H9 (cell line): ENCODE measurements around the gene GPC6. TPM values are rescaled to one million over a fixed set of nuclear protein-coding genes. Genes with fewer than 3 reads are reported as not detected.

Experiments
- DNase-seq: peaks from one replicate; pipeline ENCODE4 v3.0.0-alpha.2; 2017
- H2AFZ ChIP-seq: one replicate; pipeline ENCODE4 v1.6.1; 2013; ENCODE audit warnings: mild to moderate bottlenecking, low read length, control low read depth, moderate library complexity
- H2AK5ac ChIP-seq: 2 replicates; pipeline ENCODE4 v1.6.1; 2013; ENCODE audit warnings: low read length, control low read depth, mixed read lengths; ENCODE audit not compliant: insufficient read length
- H2BK120ac ChIP-seq: one replicate; pipeline ENCODE4 v1.6.1; 2013; ENCODE audit warnings: low read depth, mild to moderate bottlenecking, low read length, control low read depth, inconsistent platforms; ENCODE audit not compliant: poor library complexity, severe bottlenecking
- H2BK12ac ChIP-seq: 2 replicates; pipeline ENCODE4 v1.6.1; 2013; ENCODE audit warnings: low read length, control low read depth, mixed read lengths, low read depth; ENCODE audit not compliant: insufficient read length
- H2BK15ac ChIP-seq: 2 replicates; pipeline ENCODE4 v1.6.1; 2013; ENCODE audit warnings: low read depth, low read length, control low read depth
- H2BK20ac ChIP-seq: one replicate; pipeline ENCODE4 v1.6.1; 2013; ENCODE audit warnings: low read depth, mild to moderate bottlenecking, low read length, control low read depth, inconsistent platforms; ENCODE audit not compliant: poor library complexity, severe bottlenecking
- H2BK5ac ChIP-seq: 2 replicates; pipeline ENCODE4 v1.6.1; 2013; ENCODE audit warnings: low read length, control low read depth, mixed read lengths; ENCODE audit not compliant: insufficient read length
- H3K14ac ChIP-seq: 2 replicates; pipeline ENCODE4 v1.6.1; 2013; ENCODE audit warnings: low read length, control low read depth; ENCODE audit not compliant: insufficient read depth
- H3K18ac ChIP-seq: 2 replicates; pipeline ENCODE4 v1.6.1; 2013; ENCODE audit warnings: low read depth, mild to moderate bottlenecking, mixed read lengths, low read length, control low read depth; ENCODE audit not compliant: insufficient read length
- H3K23ac ChIP-seq: 2 replicates; pipeline ENCODE4 v1.6.1; 2013; ENCODE audit warnings: low read length, control low read depth, mixed read lengths, low read depth; ENCODE audit not compliant: insufficient read length
- H3K23me2 ChIP-seq: 2 replicates; pipeline ENCODE4 v1.6.1; 2013; ENCODE audit warnings: low read depth, mild to moderate bottlenecking, mixed read lengths, low read length, control low read depth; ENCODE audit not compliant: insufficient read length, poor library complexity, severe bottlenecking
- H3K27ac ChIP-seq: 2 replicates; pipeline ENCODE4 v1.5.1; 2013; ENCODE audit warnings: low read length, control low read depth, mixed read lengths, low read depth; ENCODE audit not compliant: insufficient read length
- H3K27me3 ChIP-seq: 2 replicates; pipeline ENCODE4 v1.6.1; 2013; ENCODE audit warnings: low read length, control low read depth, inconsistent platforms; ENCODE audit not compliant: insufficient read depth
- H3K4ac ChIP-seq: 2 replicates; pipeline ENCODE4 v1.6.1; 2013; ENCODE audit warnings: low read depth, mild to moderate bottlenecking, control low read depth, inconsistent platforms, low read length, moderate library complexity
- H3K4me1 ChIP-seq: 2 replicates; pipeline ENCODE4 v1.6.1; 2013; ENCODE audit warnings: low read length, control low read depth, inconsistent platforms; ENCODE audit not compliant: insufficient read depth
- H3K4me2 ChIP-seq: 2 replicates; pipeline ENCODE4 v1.6.1; 2013; ENCODE audit warnings: low read length, control low read depth, mixed read lengths; ENCODE audit not compliant: insufficient read length, insufficient read depth
- H3K56ac ChIP-seq: 2 replicates; pipeline ENCODE4 v1.6.1; 2013; ENCODE audit warnings: low read depth, mild to moderate bottlenecking, mixed read lengths, low read length, control low read depth; ENCODE audit not compliant: insufficient read length
- H3K79me1 ChIP-seq: 2 replicates; pipeline ENCODE4 v1.6.1; 2013; ENCODE audit warnings: low read depth, mild to moderate bottlenecking, moderate library complexity, low read length, control low read depth, inconsistent platforms; ENCODE audit not compliant: insufficient read depth, poor library complexity, severe bottlenecking
- H3K79me2 ChIP-seq: 2 replicates; pipeline ENCODE4 v1.6.1; 2013; ENCODE audit warnings: low read length, control low read depth, inconsistent platforms; ENCODE audit not compliant: insufficient read depth
- H3K9ac ChIP-seq: 2 replicates; pipeline ENCODE4 v1.6.1; 2013; ENCODE audit warnings: low read length, control low read depth, mixed read lengths; ENCODE audit not compliant: insufficient read length; ENCODE audit errors: extremely low read depth
- H3K9me3 ChIP-seq: one replicate; pipeline ENCODE4 v1.6.1; 2013; ENCODE audit warnings: low read depth, low read length, inconsistent platforms; ENCODE audit not compliant: control insufficient read depth
- H3T11ph ChIP-seq: one replicate; pipeline ENCODE4 v1.6.1; 2013; ENCODE audit warnings: mild to moderate bottlenecking, low read length, control low read depth, inconsistent platforms
- H4K20me1 ChIP-seq: one replicate; pipeline ENCODE4 v1.6.1; 2013; ENCODE audit not compliant: control insufficient read depth, insufficient read length, insufficient read depth
- H4K5ac ChIP-seq: 2 replicates; pipeline ENCODE4 v1.6.1; 2013; ENCODE audit warnings: low read depth, mild to moderate bottlenecking, mixed read lengths, low read length, control low read depth; ENCODE audit not compliant: insufficient read length
- H4K8ac ChIP-seq: replicated peaks from 2 replicates; pipeline ENCODE4 v1.6.1; 2013; ENCODE audit warnings: low read length, control low read depth, mixed read lengths, low read depth; ENCODE audit not compliant: insufficient read length
- H4K91ac ChIP-seq: 2 replicates; pipeline ENCODE4 v1.6.1; 2013; ENCODE audit warnings: low read depth, mild to moderate bottlenecking, moderate library complexity, mixed read lengths, low read length, control low read depth; ENCODE audit not compliant: insufficient read length
- H3K27ac Mint-ChIP-seq, 3 experiments: 2 replicates in 2 of 3; 3 replicates in 1 of 3; pipeline ENCODE4 v1.8.0; 2020 to 2021; ENCODE audit warnings: mixed read lengths in 3 of 3, mild to moderate bottlenecking in 1 of 3, moderate library complexity in 1 of 3
- H3K27me3 Mint-ChIP-seq: 2 replicates; pipeline ENCODE4 v1.8.0; 2021; ENCODE audit warnings: low read depth, mild to moderate bottlenecking, moderate library complexity, mixed read lengths
- H3K36me3 Mint-ChIP-seq, 3 experiments: 2 replicates in 2 of 3; 3 replicates in 1 of 3; pipeline ENCODE4 v1.8.0; 2020 to 2021; ENCODE audit warnings: low read depth in 3 of 3, mixed read lengths in 3 of 3; ENCODE audit not compliant: insufficient read depth in 1 of 3
- H3K4me1 Mint-ChIP-seq, 2 experiments: 2 replicates each; pipeline ENCODE4 v1.8.0; 2020; ENCODE audit warnings: mixed read lengths in 2 of 2
- H3K4me3 Mint-ChIP-seq, 2 experiments: 2 replicates in 1 of 2; 3 replicates in 1 of 2; pipeline ENCODE4 v1.8.0; 2020 to 2021; ENCODE audit warnings: mild to moderate bottlenecking in 2 of 2, mixed read lengths in 2 of 2, moderate library complexity in 1 of 2
- H3K9me3 Mint-ChIP-seq, 2 experiments: 2 replicates in 1 of 2; 3 replicates in 1 of 2; pipeline ENCODE4 v1.8.0; 2020; ENCODE audit warnings: mild to moderate bottlenecking in 2 of 2, mixed read lengths in 2 of 2, moderate library complexity in 1 of 2
- WGBS: extraction: QIAGEN DNeasy Blood & Tissue Kit; methylation state at CpG from one replicate; pipeline ENCODE4 v1.1.7; 2013; ENCODE audit warnings: missing lambda C conversion rate, low lambda C conversion rate, mixed read lengths; ENCODE audit not compliant: insufficient read length; ENCODE audit errors: extremely low coverage; 5-methylcytosine and 5-hydroxymethylcytosine counted together
- total RNA-seq: library from RNA; stranded (reverse); gene quantifications from 2 replicates; pipeline ENCODE4 v1.2.1, GENCODE V29; 2021
- TF ChIP-seq, protein P1 (sequence below): fragments of 200-600 bp; sonication (generic); conservative IDR thresholded peaks from 3 replicates; pipeline ENCODE4 v1.8.0; 2021; ENCODE audit warnings: antibody characterized with exemption, mild to moderate bottlenecking

GPC6 gene
- total RNA-seq, 1 experiment from 2014 or later, result 15.6 TPM

- no peak overlapping the region; a peak in 1 of 5 replicates for H3K4me3 Mint-ChIP-seq
- Histone ChIP-seq H4K91ac (no peak overlapping the region), H3K4me2 (no peak overlapping the region), H2BK5ac (no peak overlapping the region), H3K4ac (no peak overlapping the region), H3K27me3 (no peaks in the 10 kb centered on the region), H3K14ac (no peak overlapping the region), H3K4me1 (peaks cover 3% of the 10 kb centered on the region; the same call in 1 of the 2 replicates), H3K27ac (no peak overlapping the region), H3T11ph (no peak overlapping the region), H4K5ac (no peak overlapping the region), H2BK15ac (no peak overlapping the region), H4K8ac (no peak overlapping the region), H2BK120ac (no peak overlapping the region), H2BK12ac (no peak overlapping the region), H3K23me2 (no peaks in the 10 kb centered on the region), H3K79me1 (peaks cover 4% of the 10 kb centered on the region), H3K18ac (no peak overlapping the region), H3K23ac (no peak overlapping the region), H2BK20ac (no peak overlapping the region), H3K56ac (no peak overlapping the region), H4K20me1 (no peaks in the 10 kb centered on the region), H3K9ac (no peak overlapping the region), H3K79me2 (peaks cover 7% of the 10 kb centered on the region; the same call in 1 of the 2 replicates), H3K9me3 (no peaks in the 10 kb centered on the region), H2AK5ac (no peak overlapping the region), H2AFZ (no peak overlapping the region)
- H3K4me1 Mint-ChIP-seq, result peaks cover 42 to 45% of the 10 kb centered on the region in 2 experiments
- no peaks in the 10 kb centered on the region for H3K9me3 Mint-ChIP-seq
- no peaks in the 10 kb centered on the region for H3K36me3 Mint-ChIP-seq
- no peaks in the 10 kb centered on the region for H3K27me3 Mint-ChIP-seq
- H3K27ac Mint-ChIP-seq, result peak overlapping the region in 1 of 3 experiments; percentile 69; a peak in 2 of 7 replicates
- WGBS, result no CpG with 5 or more reads among the region's 1 CpG
- DNase-seq, result no peak
- TF ChIP-seq, protein P1, sequence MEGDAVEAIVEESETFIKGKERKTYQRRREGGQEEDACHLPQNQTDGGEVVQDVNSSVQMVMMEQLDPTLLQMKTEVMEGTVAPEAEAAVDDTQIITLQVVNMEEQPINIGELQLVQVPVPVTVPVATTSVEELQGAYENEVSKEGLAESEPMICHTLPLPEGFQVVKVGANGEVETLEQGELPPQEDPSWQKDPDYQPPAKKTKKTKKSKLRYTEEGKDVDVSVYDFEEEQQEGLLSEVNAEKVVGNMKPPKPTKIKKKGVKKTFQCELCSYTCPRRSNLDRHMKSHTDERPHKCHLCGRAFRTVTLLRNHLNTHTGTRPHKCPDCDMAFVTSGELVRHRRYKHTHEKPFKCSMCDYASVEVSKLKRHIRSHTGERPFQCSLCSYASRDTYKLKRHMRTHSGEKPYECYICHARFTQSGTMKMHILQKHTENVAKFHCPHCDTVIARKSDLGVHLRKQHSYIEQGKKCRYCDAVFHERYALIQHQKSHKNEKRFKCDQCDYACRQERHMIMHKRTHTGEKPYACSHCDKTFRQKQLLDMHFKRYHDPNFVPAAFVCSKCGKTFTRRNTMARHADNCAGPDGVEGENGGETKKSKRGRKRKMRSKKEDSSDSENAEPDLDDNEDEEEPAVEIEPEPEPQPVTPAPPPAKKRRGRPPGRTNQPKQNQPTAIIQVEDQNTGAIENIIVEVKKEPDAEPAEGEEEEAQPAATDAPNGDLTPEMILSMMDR, result no peak
Measured at GRCh38 chr13:93325303-93326233, 99.0 kb downstream of the GPC6 start.
